LNCaP clone FGC (cell line): Measurements from ENCODE around the gene NHLH1.

Source experiments
- DNase-seq: peaks from one replicate; pipeline ENCODE4 v3.0.0-alpha.2; 2011; ENCODE audit warnings: low read depth
- H3K4me3 ChIP-seq: 2 replicates; pipeline ENCODE4 v1.5.1; 2011; ENCODE audit warnings: mild to moderate bottlenecking, low read depth, low read length, control low read depth
- CTCF ChIP-seq: IDR thresholded peaks from 2 replicates; pipeline ENCODE4 v1.5.1; 2012; ENCODE audit warnings: mild to moderate bottlenecking; ENCODE audit not compliant: control insufficient read depth, insufficient read depth; ENCODE audit errors: extremely low read depth

NHLH1 gene

GRCh38 chr1:160338580-160338979 lies 28.3 kb upstream of the NHLH1 start:
- no peak for DNase-seq
- H3K4me3 ChIP-seq, result no peak overlapping the region
- no peak for TF ChIP-seq CTCF

DNA sequence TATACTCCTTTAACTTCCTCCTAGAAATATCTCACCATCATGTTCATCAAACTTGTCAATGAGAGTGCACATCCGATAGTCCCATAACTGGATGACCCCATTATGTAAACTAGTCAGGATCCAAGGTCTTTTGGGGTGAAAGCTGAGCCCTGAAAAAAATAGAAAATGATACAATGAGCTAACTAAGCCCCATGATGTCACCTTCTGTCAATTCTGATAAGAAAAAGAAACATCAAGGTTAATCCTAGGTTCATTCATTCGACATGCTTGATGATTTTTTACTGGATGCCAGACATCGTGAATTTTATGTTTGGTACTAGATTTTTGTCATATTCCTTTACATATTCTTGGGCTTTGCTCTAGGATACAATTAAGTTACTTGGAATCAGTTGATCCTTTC lies 26.7 kb upstream of the NHLH1 start:
- no peak for TF ChIP-seq CTCF
- no peak for DNase-seq
- H3K4me3 ChIP-seq, result no peak overlapping the region

DNA sequence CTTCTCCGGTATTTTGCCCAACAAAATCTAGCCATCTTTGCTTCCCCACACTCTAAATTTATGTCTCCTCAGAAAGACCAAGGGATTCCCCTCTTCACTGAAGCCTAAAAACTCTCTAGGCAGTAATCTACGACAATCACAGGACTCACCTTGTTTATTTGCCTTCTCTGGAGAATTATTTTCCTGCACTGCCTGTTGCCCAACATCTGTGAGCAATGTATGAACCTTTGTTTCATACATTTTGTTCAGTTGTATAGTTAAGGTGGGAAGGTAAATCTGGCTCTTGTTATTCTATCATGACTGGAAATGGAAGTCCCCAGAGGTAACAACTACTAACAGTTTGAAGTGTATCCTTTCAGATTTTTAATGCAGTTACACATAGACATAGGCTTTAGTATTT lies 26.0 kb upstream of the NHLH1 start:
- no peak overlapping the region for H3K4me3 ChIP-seq
- no peak for DNase-seq
- no peak for TF ChIP-seq CTCF

DNA sequence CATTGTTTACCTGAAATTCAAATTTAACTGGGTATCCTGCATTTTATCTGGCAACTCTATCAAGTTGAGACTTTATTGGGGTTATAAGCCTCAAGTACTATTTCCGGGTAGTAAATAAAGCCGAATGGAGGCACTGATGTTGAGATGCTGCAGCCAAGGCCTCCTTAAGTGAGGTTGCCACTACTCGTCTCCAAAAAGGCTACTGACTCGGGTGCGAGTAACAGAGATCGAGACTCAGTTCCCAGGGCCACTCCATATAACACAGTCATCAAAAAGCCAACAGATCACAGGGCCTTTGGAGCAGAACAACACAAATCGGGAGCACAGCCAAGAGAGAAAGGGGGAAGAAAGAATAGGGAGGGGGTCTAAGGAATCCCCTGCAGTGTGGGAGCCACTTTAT lies 24.3 kb upstream of the NHLH1 start:
- TF ChIP-seq CTCF, result no peak
- DNase-seq, result peak; percentile 17
- peak overlapping the region; percentile 92 for H3K4me3 ChIP-seq

GRCh38 chr1:160342953-160343869 lies 23.7 kb upstream of the NHLH1 start, which contains the start of the genes COPA and NCSTN:
COPA (minus strand) TSS chr1:160343250; CDS start chr1:160343170, 80 bp downstream.
NCSTN (plus strand) TSS chr1:160343383; CDS start chr1:160343397, 14 bp downstream.
- TF ChIP-seq CTCF, result no peak
- DNase-seq, result peak; percentile 84
- H3K4me3 ChIP-seq, result peak within 1 kb of the TSS; percentile 92

GRCh38 chr1:160344241-160344640 lies 22.6 kb upstream of the NHLH1 start:
- no peak for TF ChIP-seq CTCF
- H3K4me3 ChIP-seq, result peak overlapping the region; percentile 92
- no peak for DNase-seq
